Dendritic cell treated with granulocyte-macrophage colony-stimulating factor and Interleukin-4, amounts not matched to agents 40 ng/mL and 50 ng/mL, for 4 days (primary cell): ENCODE data around the gene CLSTN3.
"Not testable (repeated sequence)": the region's sequence is repeated elsewhere in the genome, so short reads cannot be mapped to it uniquely, and the experiment has no call there.

Experiments used
- H3K27ac Mint-ChIP-seq: one replicate; pipeline ENCODE4 v1.8.0; 2022; ENCODE audit warnings: mild to moderate bottlenecking, mixed read lengths
- H3K27me3 Mint-ChIP-seq: one replicate; pipeline ENCODE4 v1.8.0; 2022; ENCODE audit warnings: mild to moderate bottlenecking, mixed read lengths
- H3K36me3 Mint-ChIP-seq: one replicate; pipeline ENCODE4 v1.8.0; 2022; ENCODE audit warnings: low read depth, mixed read lengths
- H3K4me1 Mint-ChIP-seq: one replicate; pipeline ENCODE4 v1.8.0; 2022; ENCODE audit warnings: low read depth, mixed read lengths
- H3K4me3 Mint-ChIP-seq: one replicate; pipeline ENCODE4 v1.8.0; 2022; ENCODE audit warnings: mild to moderate bottlenecking, moderate library complexity, mixed read lengths
- H3K9me3 Mint-ChIP-seq: one replicate; pipeline ENCODE4 v1.8.0; 2022; ENCODE audit warnings: mixed read lengths
- intact Hi-C: fragments of 100-400 bp; cut with micrococcal nuclease; formaldehyde crosslinking; loops from one replicate; pipeline ENCODE4 v1.15.0; 2022

CLSTN3 gene

DNA sequence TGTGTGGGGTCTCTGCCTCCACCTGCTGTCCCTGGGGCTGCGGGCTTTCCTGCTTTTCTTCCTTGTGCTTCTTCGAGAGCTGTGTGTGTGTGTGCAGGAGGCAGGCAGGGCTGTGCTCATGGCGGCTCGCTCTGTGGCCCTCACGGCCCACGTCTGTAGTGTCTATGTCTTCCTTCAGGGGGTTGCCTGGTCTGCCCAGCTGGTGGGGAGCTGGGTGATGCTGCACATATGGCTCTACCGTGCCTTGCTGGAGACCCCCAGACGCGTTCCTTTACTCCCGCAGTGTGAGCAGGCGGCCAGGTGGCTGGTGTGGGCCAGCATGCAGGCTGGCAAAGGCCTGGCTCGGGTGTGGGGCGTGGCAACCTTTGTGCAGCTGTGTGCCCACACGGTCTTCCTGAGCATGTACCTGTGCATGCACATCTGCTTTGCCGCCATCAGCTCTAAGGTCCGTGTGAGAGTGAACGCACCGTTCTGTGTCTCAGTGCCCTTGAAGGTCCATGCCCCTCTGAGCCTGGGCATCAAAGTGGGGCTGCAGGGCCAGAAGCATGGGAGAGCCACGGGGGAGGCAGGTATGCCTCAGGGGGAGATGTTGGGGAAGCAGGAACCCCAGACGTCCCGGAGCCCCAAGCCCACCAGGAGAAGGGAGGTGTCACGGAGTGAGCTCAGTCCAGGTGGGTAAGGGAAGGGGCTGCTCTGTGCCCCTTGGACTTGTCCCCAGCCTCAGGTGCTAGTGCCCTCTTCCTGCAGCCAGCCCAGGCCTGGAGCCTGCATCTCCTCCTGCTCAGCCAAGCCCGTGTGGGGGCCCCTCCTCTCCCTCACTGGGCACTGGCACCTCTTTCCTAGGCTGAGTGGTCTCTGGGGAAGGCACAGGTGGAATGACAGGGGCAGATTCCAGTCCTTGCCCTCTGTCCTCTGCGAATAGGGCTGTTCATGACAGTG lies 26.4 kb downstream of the CLSTN3 start:
- intact Hi-C loops = no loop called here
- Mint-ChIP-seq H3K9me3 (no peaks in the 10 kb centered on the region), H3K27ac (no peak overlapping the region), H3K27me3 (peaks cover 3% of the 10 kb centered on the region), H3K4me3 (no peak overlapping the region), H3K36me3 (no peaks in the 10 kb centered on the region), H3K4me1 (no peaks in the 10 kb centered on the region)

DNA sequence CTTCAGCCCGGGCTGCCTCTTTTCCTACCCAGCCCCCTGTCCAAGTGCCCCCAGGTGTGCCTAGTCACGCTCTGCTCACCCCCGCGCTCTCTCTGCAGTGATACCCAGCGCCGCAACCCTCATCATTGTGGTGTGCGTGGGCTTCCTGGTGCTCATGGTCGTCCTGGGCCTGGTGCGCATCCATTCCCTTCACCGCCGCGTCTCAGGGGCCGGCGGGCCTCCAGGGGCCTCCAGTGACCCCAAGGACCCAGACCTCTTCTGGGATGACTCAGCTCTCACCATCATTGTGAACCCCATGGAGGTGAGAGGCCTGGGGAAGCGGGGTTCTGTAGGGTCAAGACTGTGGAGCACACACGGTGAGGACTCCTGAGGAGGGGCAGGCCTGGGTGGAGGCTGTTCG lies 27.2 kb downstream of the CLSTN3 start:
- H3K4me1 Mint-ChIP-seq = no peaks in the 10 kb centered on the region
- H3K36me3 Mint-ChIP-seq = no peaks in the 10 kb centered on the region
- no peaks in the 10 kb centered on the region for H3K9me3 Mint-ChIP-seq

DNA sequence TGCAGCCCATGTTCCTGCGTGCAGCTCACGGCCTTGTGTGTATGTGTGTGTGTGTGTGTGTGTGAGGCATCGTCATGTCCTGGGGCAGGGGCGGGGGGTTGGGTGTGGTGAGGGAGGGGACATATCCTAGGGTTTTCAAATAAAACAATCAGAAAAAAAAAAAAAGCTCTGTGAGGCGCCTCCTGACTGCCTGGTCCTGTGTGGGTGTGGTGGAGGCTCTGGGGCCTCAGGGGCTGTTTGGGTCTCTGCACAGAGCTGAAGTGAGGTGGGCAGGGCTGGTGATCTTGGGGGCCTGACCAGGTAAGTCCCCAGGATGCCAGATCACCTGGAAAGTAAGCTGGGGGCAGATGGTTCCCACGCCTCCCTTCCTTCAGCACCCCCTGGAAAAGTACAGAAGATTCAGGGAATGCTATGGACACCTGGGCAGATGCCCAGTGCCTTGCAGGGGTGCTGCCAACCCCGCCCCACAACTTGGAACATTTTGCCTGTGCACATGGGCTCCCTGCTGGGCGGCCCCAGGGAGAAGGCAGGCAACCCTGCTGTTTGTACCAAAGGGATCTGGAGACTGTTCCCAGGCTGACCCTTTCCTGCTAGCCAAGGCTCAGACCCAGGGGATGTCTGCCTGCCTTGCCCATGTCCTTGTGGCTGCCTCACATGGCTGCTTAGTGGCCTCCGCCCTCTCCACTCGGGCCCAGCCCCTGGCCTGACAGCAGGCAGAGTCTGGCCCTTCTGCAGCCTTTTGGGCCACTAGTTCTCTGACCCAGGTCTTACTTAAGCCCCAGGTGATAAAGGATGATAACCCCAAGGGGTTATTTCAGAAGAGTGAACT lies 28.8 kb downstream of the CLSTN3 start:
- intact Hi-C loops = no loop called here
- H3K27ac Mint-ChIP-seq = no peak overlapping the region
- no peaks in the 10 kb centered on the region for H3K36me3 Mint-ChIP-seq
- no peaks in the 10 kb centered on the region for H3K9me3 Mint-ChIP-seq
- H3K27me3 Mint-ChIP-seq = peaks cover 24% of the 10 kb centered on the region
- H3K4me3 Mint-ChIP-seq = no peak overlapping the region
- H3K4me1 Mint-ChIP-seq = peaks cover 6% of the 10 kb centered on the region

More for the DNA sequence above, 27.2 kb downstream of the CLSTN3 start:
- peaks cover 11% of the 10 kb centered on the region for H3K27me3 Mint-ChIP-seq
- no peak overlapping the region for H3K4me3 Mint-ChIP-seq
- H3K27ac Mint-ChIP-seq = no peak overlapping the region
- intact Hi-C loops = no loop called here

DNA sequence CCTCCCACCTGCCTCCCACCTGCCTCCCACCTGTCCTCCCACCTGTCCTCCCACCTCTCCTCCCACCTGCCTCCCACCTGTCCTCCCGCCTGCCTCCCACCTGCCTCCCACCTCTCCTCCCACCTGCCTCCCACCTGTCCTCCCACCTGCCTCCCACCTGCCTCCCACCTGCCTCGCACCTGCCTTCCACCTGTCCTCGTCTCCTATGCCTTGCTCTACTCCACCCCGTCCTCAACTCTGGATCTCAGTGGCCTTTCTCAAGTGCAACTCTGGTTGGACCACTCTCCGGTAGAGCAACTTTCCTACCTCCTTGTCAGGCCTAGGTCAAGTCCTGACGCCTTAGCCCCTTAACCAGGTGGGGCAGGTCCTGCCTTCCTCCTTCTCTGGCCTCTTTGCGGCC lies 30.0 kb downstream of the CLSTN3 start:
- Mint-ChIP-seq H3K9me3 (no peaks in the 10 kb centered on the region), H3K27ac (no peak overlapping the region), H3K36me3 (no peaks in the 10 kb centered on the region), H3K4me1 (peaks cover 6% of the 10 kb centered on the region), H3K4me3 (no peak overlapping the region), H3K27me3 (peaks cover 24% of the 10 kb centered on the region)
- intact Hi-C loops = no loop called here

DNA sequence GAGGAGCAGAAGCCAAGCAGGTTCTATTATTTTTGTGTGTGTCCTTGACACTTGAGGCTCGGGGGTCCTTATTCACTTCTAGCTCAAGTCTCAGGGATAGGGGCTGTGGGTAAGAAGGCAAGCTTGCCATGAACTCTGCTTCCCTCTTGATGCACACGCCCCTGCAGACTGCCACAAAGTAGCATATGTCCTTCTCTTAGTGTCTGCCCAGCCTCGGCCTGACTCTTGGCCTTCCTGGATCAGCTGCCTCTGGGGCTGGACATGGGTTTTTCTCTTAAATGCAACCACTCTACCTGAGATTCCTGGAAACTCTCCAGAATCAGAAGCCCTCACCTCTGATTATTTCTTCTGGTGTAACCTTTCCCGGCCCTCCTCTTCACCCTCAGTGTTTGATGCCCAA lies 31.2 kb downstream of the CLSTN3 start:
- peaks cover 27% of the 10 kb centered on the region for H3K27me3 Mint-ChIP-seq
- intact Hi-C loops = no loop called here

DNA sequence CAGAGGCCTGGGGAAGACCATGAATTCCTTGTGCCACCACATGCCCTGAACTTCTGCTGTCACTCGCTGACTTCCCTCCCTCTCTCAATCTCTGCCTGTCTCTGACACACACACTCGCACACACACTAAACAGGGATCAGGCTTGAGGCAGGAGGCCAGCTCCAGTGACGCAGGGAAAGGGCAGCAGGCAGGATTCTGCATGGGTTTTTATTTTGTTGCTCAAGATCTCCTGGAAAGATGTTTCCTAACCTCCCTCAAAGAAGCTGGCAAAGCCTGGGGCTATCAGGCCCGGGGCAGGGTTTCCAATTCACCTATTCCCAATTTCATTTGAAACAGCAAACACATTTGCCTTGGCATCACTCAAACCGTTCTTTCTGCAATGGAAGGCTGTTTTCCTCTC lies 31.6 kb downstream of the CLSTN3 start:
- H3K36me3 Mint-ChIP-seq = no peaks in the 10 kb centered on the region
- peaks cover 6% of the 10 kb centered on the region for H3K4me1 Mint-ChIP-seq
- peaks cover 27% of the 10 kb centered on the region for H3K27me3 Mint-ChIP-seq
- H3K4me3 Mint-ChIP-seq = no peak overlapping the region
- no peak overlapping the region for H3K27ac Mint-ChIP-seq
- intact Hi-C loops = no loop called here
- peaks cover 3% of the 10 kb centered on the region for H3K9me3 Mint-ChIP-seq

More for the DNA sequence above, 31.2 kb downstream of the CLSTN3 start:
- Mint-ChIP-seq H3K9me3 (no peaks in the 10 kb centered on the region), H3K4me1 (peaks cover 6% of the 10 kb centered on the region), H3K27ac (no peak overlapping the region), H3K4me3 (no peak overlapping the region), H3K36me3 (no peaks in the 10 kb centered on the region)

DNA sequence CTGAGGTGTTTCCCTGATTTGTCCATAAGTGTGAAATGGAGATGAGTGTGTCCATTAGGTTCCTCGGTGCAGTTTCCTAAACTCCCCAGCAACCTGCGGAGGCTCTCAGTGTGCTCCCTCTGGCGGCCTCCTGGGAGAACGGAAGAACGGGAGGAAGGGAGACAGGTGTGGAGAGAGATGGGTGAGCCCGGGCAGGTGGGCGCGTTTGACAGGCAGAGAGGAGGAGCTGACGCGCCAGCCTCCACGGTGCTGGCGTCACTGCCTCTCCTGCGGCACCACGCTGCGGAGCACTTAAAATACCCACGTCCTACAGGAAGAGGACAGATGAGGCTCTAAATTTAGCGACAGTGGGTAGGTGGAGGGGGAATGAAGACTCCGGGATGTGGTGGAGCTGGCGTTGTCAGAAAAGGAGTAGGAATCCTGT lies 32.5 kb downstream of the CLSTN3 start:
- H3K27ac Mint-ChIP-seq = no peak overlapping the region
- H3K4me3 Mint-ChIP-seq = no peak overlapping the region
- no peaks in the 10 kb centered on the region for H3K36me3 Mint-ChIP-seq
- H3K4me1 Mint-ChIP-seq = peaks cover 6% of the 10 kb centered on the region
- peaks cover 27% of the 10 kb centered on the region for H3K27me3 Mint-ChIP-seq
- intact Hi-C loops = no loop called here
- H3K9me3 Mint-ChIP-seq = peaks cover 12% of the 10 kb centered on the region

DNA sequence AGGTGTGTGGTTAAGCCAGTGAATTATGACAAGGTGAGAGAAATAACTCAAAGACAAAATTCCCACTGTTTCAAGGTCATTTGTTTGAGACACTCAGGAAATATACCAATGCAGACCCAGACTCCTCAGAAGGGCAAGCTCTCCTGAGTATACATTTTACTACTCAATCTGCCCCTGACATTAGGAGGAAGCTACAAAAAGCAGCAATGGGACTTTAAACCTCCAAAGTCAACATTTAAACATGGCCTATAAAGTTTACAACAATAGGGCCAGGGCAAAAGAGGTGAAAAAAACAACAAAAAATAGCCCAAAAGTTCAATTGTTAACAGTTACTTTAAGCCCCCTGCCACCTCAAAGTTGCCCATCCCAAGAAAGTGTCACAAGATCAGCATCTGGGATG lies 39.8 kb downstream of the CLSTN3 start:
- peaks cover 58% of the 10 kb centered on the region for H3K9me3 Mint-ChIP-seq
- no peaks in the 10 kb centered on the region for H3K4me1 Mint-ChIP-seq
- intact Hi-C loops = no loop called here
- no peak overlapping the region for H3K4me3 Mint-ChIP-seq
- peaks cover 10% of the 10 kb centered on the region for H3K27me3 Mint-ChIP-seq
- no peaks in the 10 kb centered on the region for H3K36me3 Mint-ChIP-seq
- H3K27ac Mint-ChIP-seq = no peak overlapping the region

DNA sequence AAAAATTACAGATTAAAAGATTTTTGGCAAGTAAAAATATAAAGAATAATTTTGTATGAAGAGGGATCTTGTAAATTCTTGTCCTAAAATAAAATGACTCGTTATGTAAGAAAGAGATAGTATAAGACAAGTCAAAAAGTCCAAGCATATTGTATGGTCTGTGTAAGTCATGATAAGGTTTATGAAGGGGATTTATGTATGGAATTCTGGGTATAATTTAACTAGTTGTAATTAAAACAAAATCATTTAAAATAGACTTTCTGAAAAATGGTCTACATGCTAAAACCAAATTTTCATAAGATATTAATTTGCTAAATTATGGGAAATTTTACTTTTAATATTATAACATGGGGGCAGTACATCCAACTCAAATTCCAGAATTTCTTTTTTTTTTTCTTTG lies 41.7 kb downstream of the CLSTN3 start:
- H3K4me3 Mint-ChIP-seq = no peak overlapping the region
- H3K9me3 Mint-ChIP-seq = peaks cover 63% of the 10 kb centered on the region
- intact Hi-C loops = no loop called here
- peaks cover 9% of the 10 kb centered on the region for H3K27me3 Mint-ChIP-seq
- H3K4me1 Mint-ChIP-seq = no peaks in the 10 kb centered on the region
- H3K27ac Mint-ChIP-seq = no peak overlapping the region
- no peaks in the 10 kb centered on the region for H3K36me3 Mint-ChIP-seq

DNA sequence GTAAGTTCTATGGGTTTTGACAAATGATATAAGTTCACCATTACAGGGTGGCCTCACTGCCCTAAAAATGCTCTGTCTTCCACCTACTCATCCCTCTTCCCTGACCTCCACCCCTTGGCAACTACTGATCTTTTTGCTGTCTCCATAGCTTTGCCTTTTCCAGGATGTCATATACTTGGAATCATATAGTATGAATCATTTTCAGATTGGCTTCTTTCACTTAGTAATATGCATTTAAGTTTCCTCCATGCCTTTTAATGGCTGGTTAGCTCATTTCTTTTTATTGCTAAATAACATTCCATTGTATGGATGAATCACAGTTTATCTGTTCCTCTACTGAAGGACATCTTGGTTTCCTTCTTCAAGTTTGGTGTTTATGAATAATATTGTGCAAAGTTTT lies 45.3 kb downstream of the CLSTN3 start:
- H3K36me3 Mint-ChIP-seq = no peaks in the 10 kb centered on the region
- H3K9me3 Mint-ChIP-seq = peaks cover 26% of the 10 kb centered on the region
- H3K4me3 Mint-ChIP-seq = no peak overlapping the region
- no peak overlapping the region for H3K27ac Mint-ChIP-seq
- H3K27me3 Mint-ChIP-seq = peaks cover 9% of the 10 kb centered on the region
- no peaks in the 10 kb centered on the region for H3K4me1 Mint-ChIP-seq
- intact Hi-C loops = no loop called here

DNA sequence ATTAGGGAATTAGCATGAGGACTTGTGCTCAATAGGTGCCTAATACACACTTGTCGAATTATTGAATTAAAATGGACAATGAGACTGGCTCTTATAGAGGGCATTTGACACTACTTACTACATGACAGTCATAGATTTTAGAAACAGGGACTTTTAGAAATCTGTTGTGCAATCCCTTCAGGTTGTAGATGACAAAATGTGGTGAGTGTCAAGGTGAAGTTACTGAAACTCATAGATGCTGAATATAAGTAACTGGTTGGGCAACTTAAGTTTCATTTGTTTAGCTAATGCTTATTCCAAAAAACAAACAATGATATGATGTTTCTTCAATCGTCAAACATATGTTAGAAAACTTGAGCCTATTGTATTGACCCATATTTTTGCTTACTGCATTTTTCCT lies 46.4 kb downstream of the CLSTN3 start:
- intact Hi-C loops = no loop called here
- Mint-ChIP-seq H3K9me3 (peaks cover 18% of the 10 kb centered on the region), H3K4me1 (no peaks in the 10 kb centered on the region), H3K4me3 (no peak overlapping the region), H3K27me3 (peaks cover 11% of the 10 kb centered on the region), H3K27ac (no peak overlapping the region), H3K36me3 (no peaks in the 10 kb centered on the region)

DNA sequence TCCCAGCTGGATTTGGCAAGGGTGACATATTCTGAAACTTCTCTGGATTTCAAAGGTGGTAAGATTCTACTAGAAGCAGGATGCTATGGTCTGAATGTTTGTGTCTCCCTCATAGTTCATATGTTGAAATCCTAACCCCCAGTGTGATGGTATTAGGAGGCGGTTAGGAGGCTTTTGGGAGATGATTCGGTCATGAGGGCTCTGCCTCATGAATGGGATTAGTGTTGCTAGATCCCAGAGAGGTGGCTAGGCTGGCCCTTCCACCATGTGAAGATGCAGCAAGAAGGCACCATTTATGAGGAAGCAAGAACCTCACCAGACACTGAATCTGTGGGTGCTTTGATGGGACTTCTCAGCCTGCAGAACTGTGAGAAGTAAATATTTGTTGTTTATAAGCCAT lies 48.3 kb downstream of the CLSTN3 start:
- no peaks in the 10 kb centered on the region for H3K36me3 Mint-ChIP-seq
- H3K4me3 Mint-ChIP-seq = no peak overlapping the region
- H3K27ac Mint-ChIP-seq = no peak overlapping the region
- no peaks in the 10 kb centered on the region for H3K4me1 Mint-ChIP-seq
- H3K27me3 Mint-ChIP-seq = peaks cover 10% of the 10 kb centered on the region
- intact Hi-C loops = no loop called here
- peaks cover 8% of the 10 kb centered on the region for H3K9me3 Mint-ChIP-seq

DNA sequence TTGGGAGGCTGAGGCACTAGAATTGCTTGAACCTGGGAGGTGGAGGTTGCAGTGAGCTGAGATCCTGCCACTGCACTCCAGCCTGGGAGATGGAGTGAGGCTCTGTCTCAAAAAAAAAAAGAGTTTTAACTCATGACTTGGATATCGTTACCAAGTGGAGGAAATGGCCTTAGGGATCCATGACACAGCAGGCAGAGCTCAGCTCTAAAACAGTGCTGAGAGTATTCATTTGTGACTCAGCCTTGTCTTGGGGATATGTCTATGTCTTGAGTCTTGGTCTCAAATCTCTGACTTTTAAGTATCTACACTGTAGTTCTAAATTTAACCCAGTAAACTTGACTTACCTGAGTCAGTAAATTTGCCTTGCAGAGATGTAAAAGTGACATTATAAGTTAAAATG lies 50.5 kb downstream of the CLSTN3 start:
- Mint-ChIP-seq H3K36me3 (no peaks in the 10 kb centered on the region), H3K9me3 (peaks cover 2% of the 10 kb centered on the region), H3K27me3 (peaks cover 2% of the 10 kb centered on the region), H3K4me1 (peaks cover 3% of the 10 kb centered on the region), H3K4me3 (no peak overlapping the region), H3K27ac (no peak overlapping the region)
- intact Hi-C loops = no loop called here

DNA sequence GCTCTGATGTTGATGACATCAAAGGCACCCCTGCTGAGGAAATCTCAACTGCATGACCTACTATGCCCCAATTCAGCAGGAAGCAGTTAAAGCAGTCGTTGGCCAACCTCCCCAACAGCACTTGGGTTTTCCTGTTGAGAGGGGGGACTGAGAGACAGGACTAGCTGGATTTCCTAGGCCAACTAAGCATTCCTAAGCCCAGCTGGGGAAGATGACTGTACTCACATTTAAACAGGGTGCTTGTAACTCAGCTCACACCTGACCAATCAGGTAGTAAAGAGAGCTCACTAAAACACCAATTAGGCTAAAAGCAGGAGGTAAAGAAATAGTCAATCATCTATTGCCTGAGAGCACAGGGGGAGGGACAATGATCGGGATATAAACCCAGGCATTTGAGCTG lies 55.9 kb downstream of the CLSTN3 start:
- intact Hi-C loops, H3K36me3 Mint-ChIP-seq, H3K9me3 Mint-ChIP-seq, H3K27ac Mint-ChIP-seq, H3K4me3 Mint-ChIP-seq, H3K27me3 Mint-ChIP-seq: not testable (repeated sequence)
- H3K4me1 Mint-ChIP-seq = peaks cover 32% of the 10 kb centered on the region
